Immature natural killer cell (primary cell): Measurements from ENCODE around the gene CHIT1. TPM values are rescaled to one million over a fixed set of nuclear protein-coding genes. Genes with fewer than 3 reads are reported as not detected.

Experiments used
- DNase-seq, 3 donors: peaks; one replicate each; pipeline ENCODE4 v3.0.0; 2022; ENCODE audit warnings: mixed read lengths in 1 of 3
- H3K27ac Mint-ChIP-seq, 6 donors: one replicate each; pipeline ENCODE4 v1.8.0; 2020; ENCODE audit warnings: mixed read lengths in 6 of 6, mild to moderate bottlenecking in 5 of 6, inconsistent platforms in 4 of 6, moderate library complexity in 3 of 6
- H3K27me3 Mint-ChIP-seq, 3 donors: one replicate each; pipeline ENCODE4 v1.8.0; 2020 to 2021; ENCODE audit warnings: low read depth in 3 of 3, mild to moderate bottlenecking in 3 of 3, mixed read lengths in 3 of 3, moderate library complexity in 3 of 3, inconsistent platforms in 1 of 3
- H3K36me3 Mint-ChIP-seq, 3 donors: one replicate each; pipeline ENCODE4 v1.8.0; 2020; ENCODE audit warnings: mixed read lengths in 3 of 3, inconsistent platforms in 2 of 3, mild to moderate bottlenecking in 2 of 3
- H3K4me1 Mint-ChIP-seq, 2 donors: one replicate each; pipeline ENCODE4 v1.8.0; 2020; ENCODE audit warnings: inconsistent platforms in 2 of 2, mild to moderate bottlenecking in 2 of 2, mixed read lengths in 2 of 2, moderate library complexity in 1 of 2
- H3K4me3 Mint-ChIP-seq, 5 donors: one replicate each; pipeline ENCODE4 v1.8.0; 2020; ENCODE audit warnings: mild to moderate bottlenecking in 5 of 5, mixed read lengths in 5 of 5, inconsistent platforms in 3 of 5, moderate library complexity in 3 of 5
- H3K9me3 Mint-ChIP-seq, 6 donors: one replicate each; pipeline ENCODE4 v1.8.0; 2020; ENCODE audit warnings: mild to moderate bottlenecking in 6 of 6, mixed read lengths in 6 of 6, inconsistent platforms in 4 of 6, moderate library complexity in 3 of 6
- polyA plus RNA-seq, 3 donors: library from polyadenylated mRNA; unstranded; fragments of 300-500 nt; fragmentation: Illumina TruSeq; gene quantifications; one replicate each; pipeline ENCODE4 v1.2.3, GENCODE V29; 2021

Gene CHIT1
- polyA plus RNA-seq, 3 donors from 2014 or later = not detected

DNA sequence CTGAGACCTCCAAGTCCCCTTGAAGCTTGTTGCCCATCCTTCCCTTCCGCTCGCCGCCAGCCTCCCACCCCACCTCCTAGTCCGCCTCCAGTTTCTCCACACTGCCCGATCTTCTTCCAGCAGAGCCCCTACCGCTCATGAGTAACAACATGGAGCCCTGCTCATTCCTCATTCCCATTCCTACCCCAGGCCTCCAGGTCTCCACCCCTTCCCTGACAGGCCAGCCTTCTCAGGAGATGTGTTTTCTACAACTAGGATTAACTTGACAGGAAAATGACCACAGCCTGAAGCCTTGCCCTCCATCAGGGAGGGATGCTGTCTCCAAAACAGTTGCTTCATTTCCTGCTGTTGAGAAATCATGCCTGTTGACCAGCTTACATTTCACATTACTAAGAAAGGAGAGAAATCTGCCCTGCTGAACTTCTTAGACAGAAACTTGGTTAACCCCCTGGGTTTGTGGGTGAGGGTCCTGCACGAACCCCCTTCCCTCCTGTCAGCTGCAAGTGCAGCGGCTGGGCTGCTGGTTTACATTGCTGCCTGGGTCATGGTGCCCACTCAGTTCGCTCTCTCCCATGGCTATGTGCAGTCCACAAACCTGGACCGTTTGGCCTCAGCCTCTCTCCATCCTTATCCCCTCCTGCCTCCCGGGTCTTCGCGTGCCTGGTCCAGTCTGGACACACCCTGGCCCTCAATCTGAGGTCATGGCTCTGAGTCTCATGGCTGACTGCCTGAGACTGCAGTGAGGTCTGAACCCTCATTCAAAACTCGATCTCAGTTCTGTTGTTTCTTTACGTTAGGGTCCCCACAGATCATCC, 26.8 kb downstream of the CHIT1 start:
- H3K27ac Mint-ChIP-seq = no peak overlapping the region
- no peaks in the 10 kb centered on the region for H3K9me3 Mint-ChIP-seq
- peaks cover 0 to 10% (median 5%) of the 10 kb centered on the region in 3 donors for H3K27me3 Mint-ChIP-seq
- H3K4me3 Mint-ChIP-seq = no peak overlapping the region
- DNase-seq = no peak
- no peaks in the 10 kb centered on the region for H3K36me3 Mint-ChIP-seq
- no peaks in the 10 kb centered on the region for H3K4me1 Mint-ChIP-seq

DNA sequence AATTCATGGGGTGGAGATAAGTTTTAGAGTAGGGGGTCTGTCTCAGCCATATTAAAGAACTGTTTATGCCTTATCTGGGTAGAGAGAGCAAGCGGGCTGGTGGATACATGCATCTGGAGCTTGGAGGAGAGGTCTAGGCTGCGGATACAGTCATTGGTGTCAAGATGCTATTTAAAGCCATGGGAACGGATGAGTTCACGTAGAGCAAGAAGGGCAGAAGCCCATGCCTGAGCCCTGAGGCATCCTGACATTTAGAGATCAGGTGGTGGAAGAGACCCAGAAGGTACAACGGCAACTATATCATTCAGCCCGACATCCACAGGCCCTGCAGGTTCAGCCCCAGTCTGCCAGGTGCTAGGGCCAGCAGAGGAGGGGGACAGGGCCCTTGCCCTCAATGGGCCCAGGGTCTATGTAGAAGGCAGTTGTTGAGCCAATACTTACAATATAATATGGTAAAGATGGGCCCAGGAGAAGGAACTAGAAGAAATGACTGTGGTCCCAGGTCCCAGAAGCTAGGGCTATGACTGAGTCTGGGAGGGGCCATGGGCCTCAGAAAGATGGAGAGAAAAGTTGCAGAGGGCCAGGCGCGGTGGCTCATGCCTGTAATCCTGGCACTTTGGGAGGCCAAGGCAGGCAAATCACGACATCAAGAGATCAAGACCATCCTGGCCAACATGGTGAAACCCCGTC, 27.8 kb downstream of the CHIT1 start:
- Mint-ChIP-seq H3K4me1 (no peaks in the 10 kb centered on the region), H3K4me3 (no peak overlapping the region), H3K27me3 (peaks cover 0 to 10% (median 5%) of the 10 kb centered on the region in 3 donors), H3K9me3 (no peaks in the 10 kb centered on the region), H3K36me3 (no peaks in the 10 kb centered on the region), H3K27ac (no peak overlapping the region)
- DNase-seq = no peak

DNA sequence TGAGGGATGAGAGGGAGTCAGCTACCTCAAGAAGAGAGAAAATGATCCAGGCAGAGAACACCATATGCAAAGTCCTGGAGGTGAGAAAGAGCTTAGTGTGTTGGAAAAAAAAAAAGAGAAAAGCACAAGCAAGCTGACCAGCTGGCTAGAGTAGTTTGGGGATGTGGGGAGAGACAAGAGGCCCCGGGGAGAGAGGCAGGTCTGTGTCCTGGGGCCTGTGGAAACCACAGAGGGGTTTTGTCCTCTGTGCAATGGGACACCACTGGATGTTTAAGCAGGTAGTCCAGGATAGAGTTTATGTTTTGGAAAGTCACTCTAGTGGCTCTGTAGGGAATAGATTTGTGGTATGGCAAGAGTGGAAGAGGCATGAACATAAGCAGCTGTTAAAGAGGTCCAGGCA, 28.6 kb downstream of the CHIT1 start:
- no peak overlapping the region for H3K4me3 Mint-ChIP-seq
- no peak overlapping the region for H3K27ac Mint-ChIP-seq
- no peaks in the 10 kb centered on the region for H3K9me3 Mint-ChIP-seq

DNA sequence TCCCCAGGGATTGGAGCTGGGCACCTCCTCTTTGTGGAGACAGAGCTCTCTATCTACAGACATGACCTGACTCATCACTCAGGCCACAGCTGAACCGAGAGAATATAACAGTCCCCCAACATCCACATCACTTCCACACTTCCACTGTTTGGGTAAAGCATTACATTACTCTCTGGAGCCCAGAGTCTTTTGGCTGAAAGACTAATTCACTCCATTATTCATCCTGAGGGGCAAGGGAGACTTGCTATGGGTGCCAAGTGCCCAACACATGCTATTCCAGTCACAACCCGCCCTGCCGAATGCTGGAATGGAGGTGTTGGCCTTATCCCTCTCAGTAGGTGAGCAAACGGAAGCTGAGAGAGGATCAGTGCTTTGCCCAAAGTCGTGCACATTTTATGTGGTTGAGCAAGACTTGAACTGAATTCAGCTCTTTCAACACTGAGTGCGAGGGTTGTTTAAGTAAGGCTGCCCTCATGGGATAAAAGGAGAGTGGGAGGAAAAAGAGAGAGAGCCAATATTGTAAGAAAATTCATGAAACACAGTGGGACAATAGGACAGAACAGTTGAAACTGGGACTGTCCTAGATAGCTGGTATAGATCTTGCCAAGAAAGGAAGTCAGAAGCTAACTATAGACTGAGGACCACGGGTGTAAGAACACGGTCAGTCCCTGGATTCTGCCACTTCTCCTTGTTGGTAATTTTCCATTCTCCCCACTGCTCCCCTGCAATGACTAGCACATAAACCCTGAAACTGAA, 29.5 kb downstream of the CHIT1 start:
- Mint-ChIP-seq H3K4me3 (no peak overlapping the region), H3K27ac (no peak overlapping the region), H3K36me3 (no peaks in the 10 kb centered on the region), H3K27me3 (peaks cover 0 to 12% (median 6%) of the 10 kb centered on the region in 3 donors), H3K9me3 (no peaks in the 10 kb centered on the region), H3K4me1 (no peaks in the 10 kb centered on the region)
- no peak for DNase-seq

More for the DNA sequence above, 28.6 kb downstream of the CHIT1 start:
- Mint-ChIP-seq H3K4me1 (no peaks in the 10 kb centered on the region), H3K27me3 (peaks cover 0 to 10% (median 5%) of the 10 kb centered on the region in 3 donors), H3K36me3 (no peaks in the 10 kb centered on the region)
- no peak for DNase-seq

DNA sequence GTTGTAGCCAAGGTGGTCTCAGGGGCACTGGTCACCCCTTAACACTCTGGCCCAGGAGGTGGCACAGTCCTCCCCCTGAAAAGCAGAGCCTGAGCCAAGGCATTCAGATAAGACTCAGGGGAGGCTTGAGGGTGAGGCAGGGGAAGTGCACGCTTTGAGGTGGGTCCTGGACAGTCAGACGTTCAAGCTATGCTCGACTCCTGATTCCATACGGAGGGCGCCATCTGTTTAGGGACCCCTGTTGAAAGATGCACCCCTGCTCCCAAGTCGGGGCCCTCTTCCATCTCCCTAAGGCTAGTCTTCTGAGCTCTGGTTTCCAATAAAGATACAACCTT, 30.0 kb downstream of the CHIT1 start:
- H3K4me3 Mint-ChIP-seq = no peak overlapping the region
- no peaks in the 10 kb centered on the region for H3K9me3 Mint-ChIP-seq
- no peak overlapping the region for H3K27ac Mint-ChIP-seq
- peaks cover 0 to 12% (median 6%) of the 10 kb centered on the region in 3 donors for H3K27me3 Mint-ChIP-seq
- DNase-seq = no peak
- no peaks in the 10 kb centered on the region for H3K36me3 Mint-ChIP-seq
- no peaks in the 10 kb centered on the region for H3K4me1 Mint-ChIP-seq

DNA sequence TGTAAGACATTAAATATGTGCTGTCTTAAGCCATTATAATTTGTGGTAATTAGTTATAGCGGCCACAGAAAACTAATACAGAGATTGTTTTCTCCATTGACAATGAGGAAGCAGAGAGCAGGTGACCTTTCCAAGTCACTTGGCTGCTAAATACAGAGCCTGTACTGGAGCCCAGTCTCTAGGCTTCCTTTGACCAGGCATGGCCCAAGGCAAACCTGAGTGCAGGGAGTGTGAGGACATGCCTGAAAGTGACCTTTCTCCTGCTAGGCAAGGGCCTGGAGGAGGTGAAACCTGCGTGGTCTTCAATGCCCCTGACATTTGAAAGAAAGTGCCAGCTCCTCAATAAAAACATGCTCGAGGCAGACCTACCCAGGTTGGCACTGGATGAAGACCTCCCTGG, 30.5 kb downstream of the CHIT1 start:
- H3K27ac Mint-ChIP-seq = no peak overlapping the region
- no peaks in the 10 kb centered on the region for H3K9me3 Mint-ChIP-seq
- H3K4me1 Mint-ChIP-seq = no peaks in the 10 kb centered on the region
- DNase-seq = no peak
- no peak overlapping the region for H3K4me3 Mint-ChIP-seq
- H3K27me3 Mint-ChIP-seq = peaks cover 0 to 12% (median 6%) of the 10 kb centered on the region in 3 donors
- H3K36me3 Mint-ChIP-seq = no peaks in the 10 kb centered on the region

DNA sequence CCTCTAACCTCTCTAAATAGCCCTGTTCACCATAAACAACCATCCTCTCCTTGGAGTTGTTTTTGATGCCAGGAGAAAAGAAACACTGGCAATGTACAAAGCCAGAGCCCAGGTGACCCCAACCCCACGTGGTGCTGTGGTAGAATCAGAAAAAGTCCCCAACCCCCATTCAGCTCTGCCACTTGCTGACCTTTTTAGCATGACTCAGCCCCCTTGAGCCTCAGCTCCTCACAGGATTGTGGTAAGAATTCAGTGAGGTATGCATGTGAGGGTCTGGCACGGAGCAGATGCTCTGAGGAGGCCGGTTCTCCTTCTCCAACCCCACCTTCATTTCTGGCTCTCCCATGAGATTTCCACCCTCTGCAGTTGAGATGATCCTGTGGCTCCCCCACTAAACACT, 31.8 kb downstream of the CHIT1 start:
- Mint-ChIP-seq H3K9me3 (no peaks in the 10 kb centered on the region), H3K27ac (no peak overlapping the region), H3K4me1 (no peaks in the 10 kb centered on the region), H3K27me3 (peaks cover 0 to 12% (median 3%) of the 10 kb centered on the region in 3 donors), H3K36me3 (no peaks in the 10 kb centered on the region), H3K4me3 (no peak overlapping the region)
- DNase-seq = no peak

DNA sequence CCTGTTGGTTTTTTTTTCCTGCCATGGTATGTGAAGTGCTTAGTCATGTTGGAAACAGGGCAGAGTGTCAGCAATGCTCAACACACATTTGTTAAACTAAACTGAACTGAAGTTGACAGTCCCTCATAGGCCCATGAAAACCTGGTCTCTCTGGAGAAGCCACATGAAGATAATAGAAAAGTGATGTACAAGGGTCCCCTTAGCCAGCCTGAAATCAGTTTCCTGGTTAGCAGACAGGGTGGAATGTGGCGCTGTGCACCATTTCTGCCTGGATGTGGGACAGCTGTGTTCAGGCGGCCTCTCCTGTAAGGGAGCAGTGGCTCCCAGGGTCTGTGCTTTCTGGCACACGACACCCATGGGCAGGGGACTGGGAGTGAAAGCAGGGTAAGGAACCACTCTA, 33.1 kb downstream of the CHIT1 start:
- Mint-ChIP-seq H3K27me3 (peaks cover 0 to 10% (median 1%) of the 10 kb centered on the region in 3 donors), H3K9me3 (no peaks in the 10 kb centered on the region), H3K27ac (no peak overlapping the region), H3K36me3 (no peaks in the 10 kb centered on the region), H3K4me1 (no peaks in the 10 kb centered on the region), H3K4me3 (no peak overlapping the region)
- no peak for DNase-seq

DNA sequence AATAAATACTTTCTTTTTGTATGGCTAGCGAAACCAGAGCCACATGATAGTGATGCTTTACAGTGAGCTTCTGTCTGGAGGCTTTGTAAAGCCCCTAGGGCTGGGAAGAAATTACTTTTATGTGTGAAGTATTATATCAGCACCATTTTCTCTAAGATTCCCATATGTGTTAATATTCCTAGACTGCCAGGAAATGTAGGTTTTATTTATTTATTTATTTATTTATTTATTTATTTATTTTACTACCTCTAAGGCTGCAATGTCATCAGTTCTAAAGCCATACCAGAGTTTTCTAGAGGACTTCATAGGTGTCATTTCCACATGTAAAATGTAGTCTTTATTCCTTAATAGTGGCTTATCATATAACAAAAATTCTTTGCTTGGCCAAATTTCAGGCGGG, 38.5 kb downstream of the CHIT1 start:
- Mint-ChIP-seq H3K27ac (no peak overlapping the region), H3K27me3 (peaks cover 5 to 7% (median 5%) of the 10 kb centered on the region in 3 donors), H3K4me3 (no peak overlapping the region), H3K36me3 (no peaks in the 10 kb centered on the region), H3K4me1 (no peaks in the 10 kb centered on the region), H3K9me3 (no peaks in the 10 kb centered on the region)
- DNase-seq = no peak

DNA sequence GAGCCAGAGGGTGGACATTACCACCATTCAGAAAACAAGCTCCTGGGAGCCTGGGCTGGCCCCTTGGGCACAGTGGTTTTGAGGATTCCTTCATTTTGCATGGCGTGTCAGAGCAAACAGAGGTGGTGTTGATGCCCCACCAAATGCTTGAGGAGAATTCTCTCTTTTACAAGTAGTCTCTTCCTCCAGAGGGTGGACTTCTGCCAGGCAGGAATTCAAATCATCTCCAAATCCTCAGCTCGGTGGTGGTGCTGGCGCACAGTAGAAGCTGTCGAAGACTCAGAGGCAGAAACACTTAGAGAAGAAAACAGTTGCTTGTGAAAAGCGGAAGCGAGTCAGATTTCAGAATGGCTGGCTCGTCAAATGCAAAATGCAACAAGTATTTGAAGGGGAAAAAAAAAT, 39.5 kb downstream of the CHIT1 start:
- no peak for DNase-seq
- Mint-ChIP-seq H3K36me3 (no peaks in the 10 kb centered on the region), H3K27me3 (peaks cover 4 to 5% (median 5%) of the 10 kb centered on the region in 3 donors), H3K4me1 (no peaks in the 10 kb centered on the region), H3K9me3 (no peaks in the 10 kb centered on the region), H3K4me3 (no peak overlapping the region), H3K27ac (no peak overlapping the region)

DNA sequence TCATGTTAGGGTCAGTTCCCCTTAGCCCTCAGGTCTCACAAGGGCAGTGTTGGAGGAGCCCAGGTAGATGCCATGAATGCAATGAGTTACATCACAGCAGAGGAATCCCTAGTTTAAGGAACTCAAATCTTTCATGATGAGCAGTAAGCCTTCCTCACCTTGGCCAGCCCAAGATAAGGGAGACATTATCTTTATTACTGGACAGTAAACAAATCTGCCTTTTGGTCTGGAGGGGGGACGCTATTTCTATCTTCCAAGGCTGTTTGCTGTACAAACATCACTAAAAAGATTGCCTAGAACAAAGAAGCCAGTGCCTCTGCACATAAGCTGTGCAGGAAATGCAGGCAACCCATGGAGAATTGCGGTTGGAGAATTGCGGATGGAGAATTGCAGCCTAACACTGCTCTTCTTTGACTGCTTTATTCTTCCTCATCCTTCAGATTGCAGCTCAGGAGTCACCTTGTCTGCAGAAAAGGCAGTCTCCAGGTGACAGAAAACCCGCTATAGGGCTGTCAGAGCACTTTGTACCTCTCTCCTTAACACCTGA, 40.7 kb downstream of the CHIT1 start:
- no peak overlapping the region for H3K4me3 Mint-ChIP-seq
- no peak for DNase-seq
- no peaks in the 10 kb centered on the region for H3K9me3 Mint-ChIP-seq
- no peak overlapping the region for H3K27ac Mint-ChIP-seq
- no peaks in the 10 kb centered on the region for H3K36me3 Mint-ChIP-seq
- no peaks in the 10 kb centered on the region for H3K4me1 Mint-ChIP-seq
- H3K27me3 Mint-ChIP-seq = peaks cover 4 to 5% (median 5%) of the 10 kb centered on the region in 3 donors

DNA sequence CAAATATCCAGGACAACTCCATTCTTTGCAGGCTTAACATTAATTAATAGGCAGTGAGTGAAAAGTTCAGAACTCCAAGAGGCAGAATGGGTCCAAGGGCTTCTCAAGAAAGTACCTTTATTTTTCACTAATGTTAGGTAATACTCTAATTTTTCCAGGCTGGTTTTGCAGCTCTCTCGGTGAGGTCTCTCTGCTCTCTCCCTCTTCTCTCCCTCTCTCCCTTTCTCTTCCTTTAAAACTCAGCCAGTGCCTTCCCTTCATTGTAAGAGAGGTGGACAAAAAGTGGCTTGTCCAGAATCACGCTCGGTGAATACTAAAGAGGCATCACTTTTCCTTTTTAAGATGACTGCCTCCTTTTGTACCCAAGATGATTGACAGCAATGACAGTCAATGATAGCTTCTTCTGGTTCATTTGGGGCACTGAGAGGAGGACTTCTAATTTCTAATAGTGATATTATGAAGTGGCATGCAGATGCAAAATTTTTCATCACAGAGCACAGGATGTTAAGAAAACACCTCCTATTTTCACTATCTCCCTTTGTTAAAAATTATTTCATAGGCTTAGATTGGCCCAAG, 41.7 kb downstream of the CHIT1 start:
- Mint-ChIP-seq H3K27me3 (peaks cover 4 to 7% (median 5%) of the 10 kb centered on the region in 3 donors), H3K4me3 (no peak overlapping the region), H3K27ac (peak overlapping the region in 1 of 6 donors; percentile 35)

DNA sequence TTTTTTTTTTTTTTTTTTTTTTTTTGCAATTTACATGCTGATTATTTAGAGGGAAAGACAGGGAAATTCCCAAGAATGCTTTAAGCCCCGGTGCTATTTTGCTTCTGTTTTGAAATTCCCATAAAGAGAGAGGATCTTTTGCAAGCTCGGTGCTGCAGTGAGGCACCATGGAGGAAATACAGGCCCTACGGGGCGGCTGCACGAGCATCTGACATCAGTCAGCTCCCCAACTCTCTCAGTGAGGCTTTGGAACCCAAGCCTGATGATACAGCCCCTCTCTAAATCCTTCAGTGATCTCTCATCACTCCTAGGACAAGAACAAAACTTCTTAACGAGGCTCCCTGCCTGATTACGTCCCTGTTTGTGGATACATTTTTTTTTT, 42.2 kb downstream of the CHIT1 start:
- Mint-ChIP-seq H3K27me3 (peaks cover 4 to 7% (median 5%) of the 10 kb centered on the region in 3 donors), H3K36me3 (no peaks in the 10 kb centered on the region), H3K27ac (no peak overlapping the region), H3K4me1 (no peaks in the 10 kb centered on the region), H3K9me3 (no peaks in the 10 kb centered on the region), H3K4me3 (no peak overlapping the region)
- DNase-seq = no peak

More for the DNA sequence above, 41.7 kb downstream of the CHIT1 start:
- no peak for DNase-seq
- H3K4me1 Mint-ChIP-seq = no peaks in the 10 kb centered on the region
- H3K9me3 Mint-ChIP-seq = no peaks in the 10 kb centered on the region
- no peaks in the 10 kb centered on the region for H3K36me3 Mint-ChIP-seq
